ENCODE data around the gene NRTN. TPM values are rescaled to one million over a fixed set of nuclear protein-coding genes. Genes with fewer than 3 reads are reported as not detected.
"Not testable (repeated sequence)": the region's sequence is repeated elsewhere in the genome, so short reads cannot be mapped to it uniquely, and the experiment has no call there.

NRTN gene
- total RNA-seq, 1 donor from 2014 or later = 0.40 TPM

- Mint-ChIP-seq H3K9me3 (ENCODE audit: unreplicated experiment) (no peaks in the 10 kb centered on the region), H3K27ac (ENCODE audit: unreplicated experiment) (no peak overlapping the region), H3K27me3 (ENCODE audit: unreplicated experiment) (no peaks in the 10 kb centered on the region), H3K4me1 (ENCODE audit: unreplicated experiment) (no peaks in the 10 kb centered on the region), H3K36me3 (ENCODE audit: unreplicated experiment) (no peaks in the 10 kb centered on the region), H3K4me3 (ENCODE audit: unreplicated experiment) (no peak overlapping the region)
- DNase-seq (ENCODE audit: extremely low spot score, unreplicated experiment) = no peak
- TF ChIP-seq, protein P1, sequence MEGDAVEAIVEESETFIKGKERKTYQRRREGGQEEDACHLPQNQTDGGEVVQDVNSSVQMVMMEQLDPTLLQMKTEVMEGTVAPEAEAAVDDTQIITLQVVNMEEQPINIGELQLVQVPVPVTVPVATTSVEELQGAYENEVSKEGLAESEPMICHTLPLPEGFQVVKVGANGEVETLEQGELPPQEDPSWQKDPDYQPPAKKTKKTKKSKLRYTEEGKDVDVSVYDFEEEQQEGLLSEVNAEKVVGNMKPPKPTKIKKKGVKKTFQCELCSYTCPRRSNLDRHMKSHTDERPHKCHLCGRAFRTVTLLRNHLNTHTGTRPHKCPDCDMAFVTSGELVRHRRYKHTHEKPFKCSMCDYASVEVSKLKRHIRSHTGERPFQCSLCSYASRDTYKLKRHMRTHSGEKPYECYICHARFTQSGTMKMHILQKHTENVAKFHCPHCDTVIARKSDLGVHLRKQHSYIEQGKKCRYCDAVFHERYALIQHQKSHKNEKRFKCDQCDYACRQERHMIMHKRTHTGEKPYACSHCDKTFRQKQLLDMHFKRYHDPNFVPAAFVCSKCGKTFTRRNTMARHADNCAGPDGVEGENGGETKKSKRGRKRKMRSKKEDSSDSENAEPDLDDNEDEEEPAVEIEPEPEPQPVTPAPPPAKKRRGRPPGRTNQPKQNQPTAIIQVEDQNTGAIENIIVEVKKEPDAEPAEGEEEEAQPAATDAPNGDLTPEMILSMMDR (IDR thresholded peaks at IDR 0.05) = no peak
Observed at GRCh38 chr19:5867201-5868136, 62.6 kb downstream of the NRTN start.

GRCh38 chr19:5870986-5871394, 66.1 kb downstream of the NRTN start:
- DNase-seq (ENCODE audit: extremely low spot score, unreplicated experiment) = no peak
- H3K27me3 Mint-ChIP-seq (ENCODE audit: unreplicated experiment) = no peaks in the 10 kb centered on the region
- no peaks in the 10 kb centered on the region for H3K9me3 Mint-ChIP-seq (ENCODE audit: unreplicated experiment)
- no peaks in the 10 kb centered on the region for H3K36me3 Mint-ChIP-seq (ENCODE audit: unreplicated experiment)
- no peak overlapping the region for H3K27ac Mint-ChIP-seq (ENCODE audit: unreplicated experiment)
- TF ChIP-seq, protein P1 (IDR thresholded peaks at IDR 0.05) = no peak
- no peaks in the 10 kb centered on the region for H3K4me1 Mint-ChIP-seq (ENCODE audit: unreplicated experiment)
- H3K4me3 Mint-ChIP-seq (ENCODE audit: unreplicated experiment) = no peak overlapping the region

GRCh38 chr19:5873617-5874199, 68.8 kb downstream of the NRTN start:
- H3K27me3 Mint-ChIP-seq (ENCODE audit: unreplicated experiment) = peaks cover 2% of the 10 kb centered on the region
- no peak overlapping the region for H3K27ac Mint-ChIP-seq (ENCODE audit: unreplicated experiment)
- TF ChIP-seq, protein P1 (IDR thresholded peaks at IDR 0.05) = no peak
- no peaks in the 10 kb centered on the region for H3K36me3 Mint-ChIP-seq (ENCODE audit: unreplicated experiment)
- H3K4me3 Mint-ChIP-seq (ENCODE audit: unreplicated experiment) = no peak overlapping the region
- DNase-seq (ENCODE audit: extremely low spot score, unreplicated experiment) = no peak
- H3K4me1 Mint-ChIP-seq (ENCODE audit: unreplicated experiment) = no peaks in the 10 kb centered on the region
- no peaks in the 10 kb centered on the region for H3K9me3 Mint-ChIP-seq (ENCODE audit: unreplicated experiment)

DNA sequence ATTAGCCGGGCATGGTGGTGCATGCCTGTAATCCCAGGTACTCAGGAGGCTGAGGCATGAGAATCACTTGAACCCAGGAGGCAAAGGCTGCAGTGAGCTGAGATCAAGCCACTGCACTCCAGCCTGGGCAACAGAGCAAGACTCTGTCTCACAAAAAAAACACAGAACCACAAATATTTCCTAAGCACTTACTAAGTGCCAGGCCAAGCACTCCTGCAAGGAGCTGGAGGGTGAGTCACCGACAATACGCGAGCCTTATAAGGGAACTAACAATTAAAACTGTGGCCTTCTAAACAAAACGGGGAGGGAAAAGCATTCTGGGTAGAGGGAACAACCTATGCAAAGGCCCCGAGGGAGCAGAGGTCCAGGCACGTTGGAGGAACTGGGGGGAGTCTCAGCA, 69.6 kb downstream of the NRTN start:
- H3K9me3 Mint-ChIP-seq (ENCODE audit: unreplicated experiment); H3K36me3 Mint-ChIP-seq (ENCODE audit: unreplicated experiment); H3K4me1 Mint-ChIP-seq (ENCODE audit: unreplicated experiment); H3K27ac Mint-ChIP-seq (ENCODE audit: unreplicated experiment); DNase-seq (ENCODE audit: extremely low spot score, unreplicated experiment); H3K4me3 Mint-ChIP-seq (ENCODE audit: unreplicated experiment); H3K27me3 Mint-ChIP-seq (ENCODE audit: unreplicated experiment): not testable (repeated sequence)

DNA sequence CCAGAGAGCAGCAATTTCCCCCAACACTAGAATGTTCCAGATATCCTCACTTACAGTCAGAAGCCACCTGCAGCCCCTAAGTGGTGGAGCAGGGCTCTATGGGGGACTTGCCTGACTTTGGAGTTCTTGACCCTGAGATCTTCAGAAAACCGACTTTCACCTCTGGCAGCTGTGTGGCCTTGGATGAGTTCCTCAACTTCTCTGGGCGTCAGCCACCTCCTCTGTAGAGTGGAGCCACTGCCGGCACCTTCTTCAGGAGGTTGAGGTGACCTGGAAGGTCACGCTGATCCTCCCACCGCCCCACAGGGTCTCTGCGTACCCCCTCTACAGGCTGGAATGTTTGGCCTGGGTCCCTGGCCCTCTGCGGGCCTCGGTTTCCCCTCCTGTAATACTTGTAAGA, 72.6 kb downstream of the NRTN start:
- no peaks in the 10 kb centered on the region for H3K36me3 Mint-ChIP-seq (ENCODE audit: unreplicated experiment)
- TF ChIP-seq, protein P1 (IDR thresholded peaks at IDR 0.05) = no peak
- H3K4me1 Mint-ChIP-seq (ENCODE audit: unreplicated experiment) = peaks cover 11% of the 10 kb centered on the region
- no peak overlapping the region for H3K4me3 Mint-ChIP-seq (ENCODE audit: unreplicated experiment)
- DNase-seq (ENCODE audit: extremely low spot score, unreplicated experiment) = no peak
- H3K9me3 Mint-ChIP-seq (ENCODE audit: unreplicated experiment) = no peaks in the 10 kb centered on the region
- peaks cover 4% of the 10 kb centered on the region for H3K27me3 Mint-ChIP-seq (ENCODE audit: unreplicated experiment)
- no peak overlapping the region for H3K27ac Mint-ChIP-seq (ENCODE audit: unreplicated experiment)
